ENCODE data around the gene PPARG. TPM values are rescaled to one million over a fixed set of nuclear protein-coding genes. Genes with fewer than 3 reads are reported as not detected.
"Not testable (repeated sequence)": the region's sequence is repeated elsewhere in the genome, so short reads cannot be mapped to it uniquely, and the experiment has no call there.

PPARG gene
- total and polyA plus RNA-seq, 2 of the 8 experiments (the other 6 are each of a cell fraction or from before 2014, with no cell fraction given), result 0.06 TPM; not detected in 1

DNA sequence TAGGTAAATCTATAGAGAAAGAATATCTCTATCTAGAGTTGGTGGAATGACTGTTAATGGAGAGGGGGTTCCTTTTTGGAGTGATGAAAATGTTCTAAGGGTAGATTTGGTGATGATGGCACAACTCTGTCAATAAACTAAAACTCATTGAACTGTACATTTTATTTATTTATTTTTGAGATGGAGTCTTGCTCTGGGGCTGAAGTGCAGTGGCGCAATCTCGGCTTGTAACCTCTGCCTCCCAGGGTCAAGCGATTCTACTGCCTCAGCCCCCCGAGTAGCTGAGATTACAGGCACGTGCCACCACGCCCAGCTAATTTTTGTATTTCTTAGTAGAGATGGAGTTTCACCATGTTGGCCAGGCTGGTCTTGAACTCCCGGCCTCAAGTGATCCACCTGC is 3.1 kb upstream of the PPARG start:
- not testable (repeated sequence) for H3K23ac ChIP-seq (ENCODE audit: insufficient read length); H3K4ac ChIP-seq (replicated peaks; ENCODE audit: insufficient read length, low read depth, low read length); H3K36me3 ChIP-seq (ENCODE audit: control insufficient read depth in 2 of 4, insufficient read depth in 4 of 4, low read length in 3 of 4); H3K23me2 ChIP-seq (ENCODE audit: low read depth, low read length); H2BK12ac ChIP-seq (ENCODE audit: low read depth, low read length); FAIRE-seq; H3K4me2 ChIP-seq (ENCODE audit: insufficient read depth in 1 of 2, low read depth in 2 of 2, low read length in 2 of 2); H3K79me2 ChIP-seq (ENCODE audit: control insufficient read depth in 1 of 2, insufficient read depth in 2 of 2, low read length in 2 of 2); H4K8ac ChIP-seq (ENCODE audit: extremely low read depth, insufficient read depth, low read length); DNase-seq (ENCODE audit: low read depth in 1 of 2, low spot score in 2 of 2); H4K20me1 ChIP-seq (replicated peaks in 1 of 2; ENCODE audit: control insufficient read depth in 1 of 2, insufficient read depth in 2 of 2, low read length in 2 of 2); H2BK120ac ChIP-seq (replicated peaks; ENCODE audit: low read depth, low read length); H2BK20ac ChIP-seq (ENCODE audit: low read length); H4K5ac ChIP-seq (ENCODE audit: insufficient read length, low read depth, low read length); H3K27ac ChIP-seq (ENCODE audit: low read depth, low read length); H3K9me3 ChIP-seq (ENCODE audit: insufficient read depth in 2 of 2, low read depth in 1 of 2, low read length in 1 of 2); H2AK5ac ChIP-seq (ENCODE audit: low read depth, low read length); H3K79me1 ChIP-seq (ENCODE audit: low read depth, low read length); H3K4me1 ChIP-seq (replicated peaks in 1 of 4; ENCODE audit: control insufficient read depth in 3 of 4, insufficient read depth in 4 of 4, low read length in 3 of 4); H2AFZ ChIP-seq (ENCODE audit: low read length); H2BK15ac ChIP-seq (ENCODE audit: low read length); H3K14ac ChIP-seq (ENCODE audit: insufficient read length); H3K9ac ChIP-seq (replicated peaks in 1 of 4; ENCODE audit: extremely low read depth in 1 of 4, low read depth in 3 of 4, low read length in 3 of 4); H2BK5ac ChIP-seq (ENCODE audit: low read depth, low read length); H3K56ac ChIP-seq (replicated peaks; ENCODE audit: insufficient read length, low read depth, low read length); H4K91ac ChIP-seq (replicated peaks; ENCODE audit: insufficient read length, low read length); H3K18ac ChIP-seq (ENCODE audit: extremely low read depth, low read length); H3K4me3 ChIP-seq (ENCODE audit: extremely low read depth in 1 of 4, insufficient read depth in 2 of 4, low read depth in 3 of 4, low read length in 4 of 4)
- CTCF ChIA-PET (ENCODE audit: partially characterized antibody), result interaction anchor here (1.3 to 1.7 kb wide), 3 partner anchors 150 to 197 kb away, joined by 3 to 4 read pairs (median 3); no protein-coding TSS in a partner anchor
- POLR2A ChIA-PET (ENCODE audit: partially characterized antibody), result interaction anchor here (0.6 kb wide), 1 partner anchor 127 kb away, joined by 3 read pairs; the partner anchor contains the start of gene TIMP4
- peaks cover 17 to 55% (median 35%) of the 10 kb centered on the region in 4 experiments for H3K27me3 ChIP-seq (replicated peaks in 1 of 4; ENCODE audit: control insufficient read depth in 3 of 4, extremely low read depth in 1 of 4, insufficient read depth in 3 of 4, low read length in 3 of 4)
- WGBS, 2 experiments (ENCODE audit: extremely low coverage in 1 of 2, insufficient coverage in 1 of 2, insufficient read length in 1 of 2, insufficient replicate concordance in 2 of 2, low coverage in 1 of 2, low lambda C conversion rate in 2 of 2, missing lambda C conversion rate in 1 of 2), result 84% methylated on average over 7 of the region's 7 CpGs; no CpG with 5 or more reads in 1 of the 2 experiments
